LNCAP (cell line): Measurements from ENCODE around the gene FAM118A.

Source experiments
- CTCF ChIP-seq: fragments of 450-650 bp; IDR thresholded peaks from 2 replicates; pipeline ENCODE4 v1.5.1; 2017; ENCODE audit warnings: mild to moderate bottlenecking

The FAM118A gene

DNA sequence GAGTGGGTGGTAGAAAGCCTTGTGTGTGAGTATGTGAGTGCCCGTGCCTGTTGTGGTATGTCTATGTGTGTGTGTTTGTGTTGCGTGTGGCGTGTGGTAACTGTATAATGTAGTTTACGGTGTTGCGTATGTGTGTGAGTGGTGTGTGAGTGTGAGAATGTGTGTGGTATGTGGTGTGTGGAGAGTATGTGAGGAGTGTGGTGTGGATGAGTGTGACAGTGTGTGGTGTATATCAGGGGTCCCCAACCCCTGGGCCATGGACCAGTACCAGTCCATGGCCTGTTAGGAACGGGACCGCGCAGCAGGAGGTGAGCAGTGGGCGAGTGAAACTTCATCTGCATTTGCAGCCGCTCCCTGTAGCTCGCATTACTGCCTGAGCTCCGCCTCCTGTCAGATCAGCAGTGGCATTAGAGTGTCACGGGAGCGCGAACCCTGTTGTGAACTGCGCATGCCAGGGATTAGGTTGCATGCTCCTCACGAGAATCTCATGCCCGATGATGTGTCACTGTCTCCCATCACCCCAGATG lies 19.3 kb upstream of the FAM118A start:
- no peak for TF ChIP-seq CTCF

DNA sequence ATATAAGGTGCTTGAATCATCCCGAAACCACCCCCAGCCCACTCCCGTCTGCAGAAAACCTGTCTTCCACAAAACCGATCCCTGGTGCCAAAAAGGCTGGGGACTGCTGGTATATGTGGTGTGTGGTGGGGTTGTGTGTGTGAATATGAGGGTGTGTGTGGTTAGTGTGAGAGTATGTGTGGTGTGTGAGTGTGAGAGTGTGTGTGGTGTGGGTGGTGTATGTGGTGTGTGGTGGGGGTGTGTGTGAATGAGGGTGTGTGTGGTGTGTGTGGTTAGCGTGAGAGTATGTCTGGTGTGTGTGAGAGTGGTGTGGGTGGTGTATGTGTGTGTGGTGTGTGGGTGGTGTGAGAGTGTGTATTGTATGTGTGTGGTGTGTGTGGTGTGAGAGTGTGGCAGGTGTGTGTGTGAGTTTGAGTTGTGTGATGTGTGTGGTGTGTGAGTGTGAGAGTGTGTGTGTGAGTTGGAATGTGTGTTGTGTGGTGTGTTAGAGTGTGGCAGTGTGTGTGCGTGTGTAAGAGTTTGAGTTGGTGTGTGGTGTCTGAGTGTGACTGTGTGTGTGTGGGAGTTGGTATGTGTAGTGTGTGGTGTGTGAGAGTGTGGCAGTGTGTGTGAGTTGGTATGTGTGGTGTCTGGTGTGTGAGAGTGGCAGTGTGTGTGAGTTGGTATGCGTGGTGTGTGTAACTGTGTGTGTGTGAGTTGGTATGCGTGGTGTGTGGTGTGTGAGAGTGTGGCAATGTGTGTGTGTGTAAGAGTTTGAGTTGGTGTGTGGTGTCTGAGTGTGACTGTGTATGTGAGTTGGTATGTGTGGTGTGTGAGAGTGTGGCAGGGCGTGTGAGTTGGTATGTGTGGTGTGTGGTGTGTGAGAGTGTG lies 18.4 kb upstream of the FAM118A start:
- no peak for TF ChIP-seq CTCF

- no peak for TF ChIP-seq CTCF
Observed at GRCh38 chr22:45291931-45292290, 17.8 kb upstream of the FAM118A start.

GRCh38 chr22:45292731-45293442 lies 16.8 kb upstream of the FAM118A start:
- no peak for TF ChIP-seq CTCF

GRCh38 chr22:45294030-45294429 lies 15.7 kb upstream of the FAM118A start:
- no peak for TF ChIP-seq CTCF

GRCh38 chr22:45295492-45295891 lies 14.2 kb upstream of the FAM118A start:
- TF ChIP-seq CTCF: no peak

- TF ChIP-seq CTCF: no peak
Observed at GRCh38 chr22:45296628-45297297, 13.0 kb upstream of the FAM118A start.
